GM21390 (cell line): ENCODE results near the gene TP53I13.

Experiments
- ATAC-seq: cut with Tn5 transposase; IDR thresholded peaks from one replicate; pipeline ENCODE4 v1.9.1; 2021; ENCODE audit not compliant: unreplicated experiment

The TP53I13 gene

DNA sequence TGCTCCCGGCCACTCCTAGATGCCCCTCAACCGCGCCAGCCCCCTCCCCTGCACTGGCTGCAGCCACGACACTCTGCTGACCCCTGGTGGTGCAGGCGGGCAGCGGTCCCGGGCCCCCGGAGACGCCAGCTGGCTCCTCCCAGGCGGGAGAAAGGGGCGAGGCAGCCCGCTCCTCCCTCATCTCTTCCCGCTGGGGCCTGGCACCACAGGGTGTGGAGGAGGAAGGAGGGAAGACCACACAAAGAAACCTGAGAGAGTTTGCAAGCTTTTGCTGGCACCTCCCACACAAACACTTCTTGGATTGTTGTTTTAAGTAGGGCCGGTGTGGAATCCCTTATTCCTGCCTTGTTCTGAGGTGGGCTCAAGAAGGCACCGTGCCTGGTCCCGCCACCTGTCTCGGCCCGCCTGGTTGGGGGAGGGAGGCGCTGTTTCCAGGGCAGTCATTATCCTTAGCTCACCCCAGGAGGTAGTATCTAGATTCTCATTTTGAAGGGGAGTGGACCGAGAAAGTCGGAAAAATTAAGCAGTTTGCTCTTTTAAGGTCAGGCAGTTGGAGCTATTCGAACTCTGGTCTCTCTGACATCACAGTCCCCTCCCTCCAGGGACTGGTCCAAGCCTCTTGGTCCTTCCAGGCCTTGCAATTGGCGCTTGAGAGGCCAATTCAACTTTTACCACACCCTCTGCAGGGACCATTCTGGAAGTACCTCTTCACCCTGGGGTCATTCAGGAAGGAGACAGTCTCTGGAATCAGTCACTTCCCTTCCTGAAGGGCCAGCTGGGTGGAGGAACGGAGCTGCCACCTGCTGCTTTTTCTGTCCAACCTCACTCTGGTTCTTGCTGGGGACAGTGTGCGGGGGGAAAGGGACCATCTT, 23.5 kb downstream of the TP53I13 start:
- ATAC-seq, result no peak

DNA sequence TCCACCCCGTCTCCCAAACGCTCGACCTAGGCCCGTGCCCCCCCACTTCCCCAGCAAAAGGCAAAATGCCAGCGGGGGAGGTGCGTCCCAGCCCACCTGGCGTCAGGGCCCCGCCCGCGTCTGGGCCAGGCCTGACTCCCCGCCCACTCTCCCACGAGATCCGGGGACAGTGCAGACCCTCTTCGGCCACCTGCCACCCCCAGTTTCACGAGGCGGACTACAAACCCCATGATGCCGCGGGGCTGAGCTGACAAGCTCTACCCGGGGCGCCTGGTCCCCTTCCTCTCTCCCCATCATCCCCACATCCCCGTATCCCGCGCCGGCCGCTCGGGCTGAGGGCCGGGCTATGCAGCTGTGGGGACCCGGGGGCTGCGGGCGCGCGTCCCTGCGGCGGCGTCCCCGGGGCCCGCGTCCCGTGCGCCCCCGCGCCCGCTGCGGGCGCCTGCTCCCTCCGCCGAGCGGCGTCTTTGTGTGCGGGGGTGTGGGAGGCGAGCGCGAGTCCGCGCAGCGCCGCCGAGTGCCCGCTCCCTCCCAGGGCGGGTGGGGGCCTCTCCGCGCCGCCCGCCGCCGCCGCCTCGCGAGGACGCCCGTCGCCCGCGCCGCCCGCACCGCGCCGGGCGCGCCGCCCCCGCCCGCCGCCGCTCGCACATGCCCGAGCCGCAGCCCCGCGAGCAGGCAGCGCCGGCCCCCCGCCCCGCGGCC, 24.5 kb downstream of the TP53I13 start, which contains the start of gene ANKRD13B:
Gene ANKRD13B (plus strand): TSS at position 283 of the 702 bp plus-strand sequence. CDS start 490 bp downstream, outside the sequence.
- ATAC-seq, result no peak

DNA sequence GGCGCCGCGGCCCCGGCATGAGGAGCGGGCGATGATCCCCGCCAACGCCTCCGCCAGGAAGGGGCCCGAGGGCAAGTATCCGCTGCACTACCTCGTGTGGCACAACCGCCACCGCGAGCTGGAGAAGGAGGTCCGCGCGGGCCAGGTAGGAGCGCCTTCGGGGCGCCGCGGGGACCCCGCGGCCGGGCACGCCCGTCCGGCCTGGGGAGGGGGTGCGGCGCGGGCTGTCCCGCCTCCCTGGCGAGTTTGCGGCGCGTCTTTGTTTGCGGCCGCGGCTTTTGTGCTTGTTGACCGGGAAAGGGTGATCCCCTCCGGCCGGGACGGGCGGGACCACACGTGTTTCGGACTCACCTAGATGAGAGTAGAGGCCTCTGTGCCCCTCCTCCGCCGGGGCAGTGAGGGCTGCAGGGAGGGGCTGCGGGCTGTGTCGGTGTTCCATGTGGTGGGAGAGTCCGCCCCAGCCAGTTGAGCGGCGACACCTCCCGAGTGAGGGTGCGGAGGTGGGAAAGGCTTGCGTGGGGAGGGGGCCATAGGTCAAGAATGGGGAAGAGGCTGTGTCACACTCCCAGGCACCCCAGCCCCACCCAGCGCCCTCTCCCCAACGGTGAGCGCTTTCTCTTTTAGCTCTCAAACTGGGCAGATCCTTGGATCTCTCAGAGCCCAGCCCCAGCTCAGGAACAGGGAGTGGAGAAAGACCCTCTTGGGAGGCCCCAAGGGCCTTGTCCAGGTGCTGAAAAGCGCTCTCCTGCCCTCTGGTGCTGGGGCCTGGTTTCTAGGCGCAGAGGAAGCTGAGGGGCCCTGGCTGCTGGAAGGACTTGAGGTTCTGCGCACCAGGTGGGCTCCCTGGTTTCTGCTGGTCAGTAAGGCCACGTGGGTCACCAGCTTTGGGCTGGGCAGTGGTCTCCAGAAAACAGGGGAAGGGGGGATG, 25.4 kb downstream of the TP53I13 start:
- no peak for ATAC-seq

DNA sequence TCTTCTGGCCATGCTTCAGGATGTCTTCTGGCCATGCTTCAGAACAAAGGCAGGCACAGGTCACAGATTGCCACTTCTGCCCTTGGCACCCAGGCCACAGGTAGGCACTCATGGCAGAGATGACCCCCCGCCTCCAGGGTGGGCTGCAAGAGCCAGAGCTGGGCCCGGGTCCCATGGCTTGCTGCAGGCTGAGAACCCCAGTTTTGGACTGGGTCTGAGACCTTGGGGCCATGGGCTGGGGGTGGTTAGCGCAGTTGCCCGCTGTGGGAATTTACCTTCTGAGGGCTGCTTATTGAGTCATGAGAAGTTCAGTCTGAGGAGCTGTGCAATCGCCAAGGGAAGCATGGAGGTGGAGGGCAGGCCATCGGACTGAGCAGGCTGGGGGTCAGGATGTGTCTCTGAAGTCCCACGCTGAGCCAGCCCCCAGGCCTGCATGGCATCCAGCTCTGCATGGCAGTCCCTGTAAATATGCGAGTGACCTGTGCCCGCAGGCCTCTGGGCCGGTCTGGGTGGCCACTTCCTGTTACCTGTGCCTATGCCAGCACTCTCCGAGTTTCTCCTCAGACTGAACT, 26.1 kb downstream of the TP53I13 start:
- ATAC-seq, result no peak

DNA sequence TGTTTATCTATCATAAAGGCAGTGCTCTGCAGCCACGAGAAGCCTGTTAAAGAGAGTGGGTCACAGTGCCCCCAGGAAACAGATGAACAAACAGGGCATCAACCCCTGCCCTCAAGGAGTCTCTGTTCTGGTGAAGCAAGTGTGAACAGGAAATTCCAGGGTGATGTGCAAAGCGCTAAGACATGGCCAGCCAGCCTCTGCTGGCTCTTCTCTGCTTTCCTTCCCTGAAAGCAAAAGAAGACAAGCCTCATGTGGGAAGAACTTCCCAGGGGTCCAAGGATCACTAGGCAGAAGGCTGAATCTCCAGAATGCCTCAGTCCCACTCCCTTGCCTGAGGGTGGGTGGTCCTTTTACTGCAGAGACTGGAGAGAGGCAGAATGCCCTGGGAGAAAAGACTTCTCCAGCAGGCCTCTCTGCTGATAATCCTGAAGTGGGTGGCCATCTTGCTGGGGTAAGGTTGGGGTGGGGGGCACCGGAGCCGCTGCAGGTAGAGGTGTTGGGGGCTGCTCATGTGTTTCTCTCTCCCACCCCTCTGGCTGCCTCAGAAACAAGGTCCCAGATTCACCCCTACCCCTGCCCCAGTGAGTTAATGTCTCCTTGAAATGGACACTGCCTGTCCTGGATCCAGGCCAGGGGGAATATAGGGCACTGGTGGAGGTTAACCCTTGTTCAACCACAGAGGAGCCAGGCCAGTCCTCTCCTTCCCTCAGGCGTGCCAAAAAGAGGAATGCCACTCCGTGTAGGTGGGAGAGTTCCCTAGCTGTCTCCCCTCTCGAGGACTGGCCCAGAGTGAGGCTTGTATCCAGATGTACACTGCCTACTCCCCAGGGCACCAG, 26.8 kb downstream of the TP53I13 start:
- no peak for ATAC-seq

DNA sequence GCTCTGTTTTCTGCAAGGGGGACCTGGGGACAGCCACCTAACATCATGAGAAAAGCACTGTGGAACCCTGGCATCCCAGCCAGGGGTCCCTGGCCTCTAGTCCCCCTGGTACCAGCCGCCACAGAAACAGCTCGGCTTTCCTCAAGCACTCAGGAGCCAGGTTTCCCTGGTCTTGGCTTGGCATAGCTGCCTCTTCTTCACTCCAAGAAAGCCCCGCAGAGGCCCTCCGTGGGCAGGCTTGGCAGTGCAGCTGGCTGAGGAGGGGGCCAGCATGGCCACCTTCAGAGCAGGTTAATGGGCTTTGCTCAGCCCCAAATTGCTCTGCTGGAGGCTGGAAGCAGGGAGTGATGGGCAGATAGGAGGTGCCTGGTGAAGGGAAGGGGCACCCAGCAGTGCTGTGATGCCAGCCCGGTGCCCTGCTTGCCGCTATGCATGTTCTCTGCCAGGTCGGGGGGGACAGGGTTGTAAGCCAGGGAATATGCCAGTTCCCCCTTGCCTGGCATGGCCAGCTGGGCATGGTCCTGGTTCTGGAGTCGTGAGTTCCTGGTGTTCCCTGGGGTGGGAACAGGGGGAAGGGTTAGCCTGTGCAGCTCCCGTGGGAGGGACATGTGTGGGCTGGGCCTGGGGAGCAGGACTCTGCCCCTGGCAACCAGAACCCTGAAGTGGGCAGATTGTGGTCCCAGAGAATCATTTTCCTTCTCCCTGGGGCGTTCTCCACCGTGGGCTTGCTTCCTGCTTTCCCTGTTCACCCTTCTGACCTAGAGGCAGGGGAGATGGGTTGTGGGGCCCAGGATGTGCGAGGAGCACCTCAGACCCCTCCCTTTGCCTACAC, 27.7 kb downstream of the TP53I13 start:
- no peak for ATAC-seq

DNA sequence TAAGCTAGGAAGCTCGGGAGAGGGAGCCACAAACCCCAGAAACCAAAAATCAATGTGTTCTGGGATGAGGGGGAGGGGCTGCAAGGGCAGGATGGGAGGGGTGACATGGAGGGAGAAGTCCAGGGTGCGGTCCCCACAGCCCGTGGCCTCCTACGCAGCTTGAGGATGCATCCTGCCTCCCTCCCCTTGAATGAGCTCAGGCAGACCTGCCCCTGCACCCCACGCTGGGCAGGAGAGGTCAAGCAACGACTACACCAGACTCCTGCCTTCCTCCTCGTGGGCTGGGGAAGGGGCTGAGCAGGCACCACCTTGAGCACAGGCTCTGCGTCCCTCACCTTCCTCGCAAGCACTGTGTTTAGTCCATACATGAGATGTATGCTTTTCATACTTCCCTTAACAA, 28.3 kb downstream of the TP53I13 start:
- no peak for ATAC-seq

DNA sequence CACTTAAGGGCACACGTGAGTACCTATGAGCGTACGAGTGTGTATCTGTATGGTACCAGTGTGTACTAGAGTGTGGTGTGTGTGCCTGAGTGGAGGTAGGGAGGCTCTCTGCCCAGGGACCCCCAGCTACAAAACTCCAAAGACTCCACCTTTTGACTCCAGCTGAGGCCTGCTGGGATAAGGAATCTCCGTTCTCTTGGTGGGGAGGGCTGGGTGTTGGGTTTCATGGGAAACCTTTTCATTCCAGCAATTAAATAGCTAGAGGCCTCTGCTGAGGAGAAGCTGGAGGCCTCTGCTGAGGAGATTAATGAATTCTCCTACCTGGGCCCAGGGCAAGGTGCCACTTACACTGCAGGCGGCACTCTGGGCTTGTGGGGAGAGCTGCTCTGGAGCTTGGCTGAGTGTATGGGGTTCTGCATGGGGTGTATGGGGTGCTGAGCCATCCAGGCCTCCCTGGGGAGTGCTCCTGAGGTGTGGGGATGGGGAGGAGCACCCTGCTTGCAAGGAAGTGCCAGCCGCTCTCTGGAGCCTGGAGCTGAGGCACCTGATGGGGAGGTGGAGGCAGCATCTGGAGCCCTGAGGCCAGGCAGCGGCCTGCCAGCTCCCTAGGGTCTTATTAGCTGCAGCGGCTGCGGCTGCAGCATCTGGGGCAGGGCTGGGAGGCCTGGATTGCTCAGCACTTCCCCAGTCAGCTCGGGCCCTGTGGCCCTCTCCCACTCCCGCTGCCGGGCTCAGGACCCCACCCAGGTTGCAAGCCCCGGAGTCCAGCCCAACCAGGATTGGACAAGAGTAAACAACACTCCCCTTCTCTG, 29.1 kb downstream of the TP53I13 start:
- no peak for ATAC-seq

DNA sequence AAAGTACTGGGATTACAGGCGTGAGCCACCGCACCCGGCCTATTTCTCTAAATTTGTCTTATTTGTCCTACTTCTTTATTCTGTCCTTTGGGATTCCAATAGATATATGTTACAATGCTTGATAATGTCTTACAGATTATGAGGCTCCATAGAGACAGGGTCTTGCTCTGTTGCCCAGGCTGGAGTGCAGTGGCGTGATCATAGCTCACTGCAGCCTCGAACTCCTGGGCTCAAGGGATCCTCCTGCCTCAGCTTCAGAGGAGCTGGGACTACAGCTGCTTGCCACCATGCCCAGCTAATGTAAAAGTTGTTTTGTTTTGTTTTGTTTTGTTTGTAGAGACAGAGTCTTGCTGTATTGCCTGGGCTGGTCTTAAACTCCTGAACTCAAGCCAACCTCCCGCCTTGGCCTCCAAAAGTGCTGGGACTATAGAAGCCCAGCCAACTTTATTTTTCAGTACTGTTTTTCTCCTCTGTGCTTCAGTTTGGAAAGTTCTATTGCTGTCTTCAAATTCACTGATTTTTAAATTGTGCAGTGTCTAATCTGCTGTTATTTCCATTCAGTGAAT, 34.7 kb downstream of the TP53I13 start:
- ATAC-seq, result no peak

DNA sequence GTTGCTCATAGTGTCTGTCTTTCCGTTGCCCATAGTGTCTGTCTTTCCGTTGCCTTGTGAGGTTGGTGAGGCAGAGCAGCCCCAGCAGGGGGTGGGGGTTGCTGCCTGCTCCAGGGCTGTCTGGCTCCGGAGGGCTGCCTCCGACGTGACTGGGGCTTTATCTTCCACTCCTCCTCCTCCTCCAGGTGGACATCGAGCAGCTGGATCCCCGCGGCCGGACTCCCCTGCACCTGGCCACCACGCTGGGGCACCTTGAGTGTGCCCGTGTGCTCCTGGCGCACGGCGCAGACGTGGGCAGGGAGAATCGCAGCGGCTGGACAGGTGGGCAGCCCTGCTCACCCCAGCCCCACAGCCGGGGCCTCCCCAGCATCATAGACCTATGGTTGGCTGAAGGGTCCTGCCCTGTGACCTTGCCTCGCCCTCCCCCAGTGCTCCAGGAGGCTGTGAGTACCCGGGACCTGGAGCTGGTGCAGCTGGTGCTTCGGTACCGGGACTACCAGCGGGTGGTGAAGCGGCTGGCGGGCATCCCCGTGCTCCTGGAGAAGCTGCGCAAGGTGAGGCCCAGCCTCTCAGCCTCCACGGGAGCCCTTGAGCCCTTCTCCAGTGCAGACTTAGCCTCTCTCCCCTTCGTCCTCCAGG, 39.2 kb downstream of the TP53I13 start:
- ATAC-seq, result no peak

DNA sequence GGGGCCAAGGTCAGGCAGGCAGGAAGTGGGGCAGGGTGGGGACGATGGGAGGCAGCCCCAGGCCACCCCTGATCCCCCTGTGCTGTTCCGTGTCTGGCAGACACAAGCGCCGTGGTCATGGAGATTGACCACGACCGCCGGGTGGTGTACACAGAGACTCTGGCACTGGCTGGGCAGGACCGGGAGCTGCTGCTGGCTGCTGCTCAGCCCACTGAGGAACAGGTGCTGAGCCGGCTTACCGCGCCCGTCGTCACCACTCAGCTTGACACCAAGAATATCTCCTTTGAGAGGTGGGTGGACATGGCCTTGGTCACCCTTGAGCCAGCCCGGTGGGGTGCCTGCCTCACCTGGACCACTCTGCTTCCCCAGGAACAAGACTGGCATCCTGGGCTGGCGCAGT, 40.5 kb downstream of the TP53I13 start:
- ATAC-seq, result no peak

DNA sequence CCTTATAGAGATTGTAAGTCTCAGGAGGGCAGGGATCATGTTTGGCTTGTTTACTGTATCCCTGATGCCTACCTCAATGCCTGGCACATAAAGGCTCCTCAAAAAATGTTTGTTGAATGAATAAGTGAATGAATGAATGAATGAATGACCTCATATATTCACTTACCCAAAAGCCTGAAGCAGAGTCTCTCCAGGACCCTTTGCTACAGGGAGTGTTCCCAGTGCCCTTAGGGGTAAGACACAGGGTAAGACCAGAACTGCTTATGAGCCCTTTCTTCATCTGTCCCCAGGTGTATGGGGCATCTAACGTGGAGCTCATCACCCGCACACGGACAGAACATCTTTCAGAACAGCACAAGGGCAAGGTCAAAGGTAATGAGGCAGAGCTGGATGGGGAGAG, 41.9 kb downstream of the TP53I13 start:
- ATAC-seq, result no peak

DNA sequence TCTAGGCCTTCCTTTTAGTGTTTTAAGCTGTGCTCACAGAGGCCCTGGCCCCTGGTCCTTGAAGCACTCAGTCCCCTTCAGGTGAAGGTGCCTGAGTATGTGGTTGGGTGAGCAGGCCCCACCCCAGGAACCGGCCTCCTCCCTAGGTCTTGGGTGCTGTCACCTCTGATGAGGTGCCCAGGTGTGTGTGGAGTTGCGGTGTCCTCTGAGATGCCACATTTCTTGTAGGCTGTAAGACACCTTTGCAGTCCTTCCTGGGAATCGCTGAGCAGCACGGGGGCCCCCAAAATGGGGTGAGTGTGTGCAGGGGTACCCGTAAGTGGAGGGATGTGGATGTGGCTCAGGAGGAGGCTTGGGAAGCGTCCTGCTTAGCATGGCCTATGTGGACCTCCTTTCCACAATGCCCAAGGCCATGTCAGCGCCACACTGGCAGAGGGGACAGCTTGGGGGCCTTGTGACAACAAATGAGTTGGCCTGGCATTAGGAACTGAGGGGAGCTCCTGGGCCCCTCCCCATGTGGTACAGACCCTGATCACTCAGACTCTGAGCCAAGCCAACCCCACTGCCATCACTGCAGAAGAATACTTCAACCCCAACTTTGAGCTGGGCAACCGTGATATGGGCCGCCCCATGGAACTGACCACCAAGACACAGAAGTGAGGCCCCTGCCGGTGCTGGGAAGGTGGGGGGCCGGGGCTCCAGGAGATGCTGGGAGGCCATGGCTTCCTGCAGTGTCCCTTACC, 43.0 kb downstream of the TP53I13 start:
- no peak for ATAC-seq

DNA sequence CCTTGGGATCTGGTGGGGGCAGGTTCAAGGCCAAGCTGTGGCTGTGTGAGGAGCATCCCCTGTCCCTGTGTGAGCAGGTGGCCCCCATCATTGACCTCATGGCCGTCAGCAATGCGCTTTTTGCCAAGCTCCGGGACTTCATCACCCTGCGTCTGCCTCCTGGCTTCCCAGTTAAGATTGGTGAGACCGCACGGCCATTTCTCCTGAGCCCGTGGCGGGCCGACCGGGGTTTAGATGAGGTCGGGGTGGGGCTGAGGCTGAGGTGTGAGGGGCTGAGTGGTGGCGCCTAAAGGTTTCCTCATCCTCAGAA, 43.5 kb downstream of the TP53I13 start:
- ATAC-seq, result no peak

DNA sequence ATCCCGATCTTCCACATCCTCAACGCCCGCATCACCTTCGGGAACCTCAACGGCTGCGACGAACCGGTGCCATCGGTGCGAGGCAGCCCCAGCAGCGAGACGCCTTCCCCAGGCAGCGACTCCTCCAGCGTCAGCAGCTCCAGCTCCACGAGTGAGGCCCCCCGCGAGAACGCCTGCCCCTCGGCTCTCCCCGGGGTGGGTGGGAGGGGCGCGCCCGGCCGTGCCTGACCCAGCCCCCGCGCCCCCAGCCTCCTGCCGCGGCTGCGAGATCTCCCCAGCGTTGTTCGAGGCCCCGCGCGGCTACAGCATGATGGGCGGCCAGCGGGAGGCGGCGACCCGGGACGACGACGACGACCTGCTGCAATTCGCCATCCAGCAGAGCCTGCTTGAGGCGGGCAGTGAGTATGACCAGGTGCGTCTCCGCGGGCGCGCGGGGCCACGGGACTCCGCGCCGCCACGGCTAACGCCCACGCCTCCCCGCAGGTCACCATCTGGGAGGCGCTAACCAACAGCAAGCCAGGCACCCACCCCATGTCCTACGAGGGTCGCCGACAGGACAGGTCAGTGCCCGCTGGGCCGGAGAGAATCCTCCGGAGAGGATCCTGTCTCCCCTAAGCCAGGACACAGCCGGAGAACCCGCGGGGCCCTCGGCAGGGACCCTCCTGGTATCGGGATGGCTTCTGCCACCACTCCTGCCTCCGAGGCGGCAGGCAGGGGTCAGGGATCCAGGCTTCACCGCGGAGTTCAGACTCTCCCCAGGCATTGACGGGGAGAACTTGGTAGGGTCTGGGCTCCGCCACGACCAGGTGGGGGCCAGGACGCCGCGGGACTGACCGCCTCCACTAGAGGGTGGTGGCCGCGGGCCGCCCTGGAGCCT, 44.1 kb downstream of the TP53I13 start:
- no peak for ATAC-seq

DNA sequence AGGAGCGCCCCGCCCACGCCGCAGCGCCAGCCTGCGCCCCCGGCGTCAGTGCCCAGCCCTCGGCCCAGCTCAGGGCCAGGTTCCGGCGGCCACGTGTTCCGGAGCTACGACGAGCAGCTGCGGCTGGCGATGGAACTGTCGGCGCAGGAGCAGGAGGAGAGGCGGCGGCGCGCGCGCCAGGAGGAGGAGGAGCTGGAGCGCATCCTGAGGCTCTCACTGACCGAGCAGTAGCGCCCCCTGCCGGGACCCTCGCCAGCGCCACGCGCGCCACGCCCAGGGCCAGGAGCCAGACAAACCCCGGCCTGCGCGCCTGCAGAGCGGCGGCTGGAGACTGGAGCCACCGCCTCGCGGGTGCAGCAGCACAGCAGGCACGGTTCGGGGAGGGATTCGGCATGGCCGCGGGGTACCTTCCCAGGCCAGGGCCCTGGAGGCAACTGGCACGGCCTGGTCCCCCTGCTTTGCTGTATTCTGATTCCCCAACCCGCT, 44.9 kb downstream of the TP53I13 start:
- no peak for ATAC-seq
